GM10847 (cell line): Measurements from ENCODE around the gene FEN1.

Source experiments
- POLR2A ChIP-seq: IDR thresholded peaks from 2 replicates; pipeline ENCODE4 v1.6.1; 2011; ENCODE audit not compliant: insufficient read length; ENCODE audit errors: extremely low read depth

Gene FEN1

DNA sequence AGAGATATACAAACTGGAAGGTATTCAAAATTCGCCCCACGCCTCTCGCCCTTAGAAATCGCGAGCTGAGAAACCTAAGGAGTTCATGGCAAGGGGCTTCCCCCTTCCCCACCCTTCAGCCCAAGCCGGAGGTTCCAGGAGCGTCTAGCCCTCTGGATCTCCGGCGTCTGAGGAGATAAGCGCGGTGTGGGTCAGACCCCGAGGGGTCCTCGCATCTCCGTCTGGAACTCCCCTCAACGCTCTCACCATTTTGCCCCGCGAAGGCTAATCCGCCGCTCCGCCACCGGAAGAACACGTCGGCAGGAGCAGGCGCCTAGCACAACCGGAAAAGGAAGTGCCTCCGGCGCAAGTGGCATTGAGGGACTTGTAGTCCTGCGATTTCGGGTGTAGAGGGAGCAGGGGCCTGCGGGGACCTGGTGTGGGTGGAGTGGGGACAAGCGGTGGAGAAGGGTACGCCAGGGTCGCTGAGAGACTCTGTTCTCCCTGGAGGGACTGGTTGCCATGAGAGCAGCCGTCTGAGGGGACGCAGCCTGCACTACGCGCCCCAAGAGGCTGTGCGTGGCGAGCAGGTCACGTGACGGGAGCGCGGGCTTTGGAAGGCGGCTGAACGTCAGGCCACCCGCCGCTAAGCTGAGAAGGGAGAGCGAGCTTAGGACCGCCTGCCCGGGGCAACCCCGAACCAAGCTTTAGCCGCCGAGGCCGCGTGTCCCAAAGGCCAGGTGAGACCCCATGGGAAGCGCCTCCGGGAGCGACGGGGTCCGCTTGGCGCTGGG is at the start of gene FEN1, which contains the start of gene TMEM258:
TSS of gene FEN1 (plus strand) at position 602 of the 773 bp plus-strand sequence. CDS start 2,451 bp downstream, outside the sequence.
TSS of gene TMEM258 (minus strand) at position 290 of the 773 bp plus-strand sequence. CDS start at position 249, 41 bp downstream.
- peak; percentile 78 for TF ChIP-seq POLR2A

- no peak for TF ChIP-seq POLR2A
Measured at GRCh38 chr11:61743486-61744095, 49.1 kb upstream of the FEN1 start.

DNA sequence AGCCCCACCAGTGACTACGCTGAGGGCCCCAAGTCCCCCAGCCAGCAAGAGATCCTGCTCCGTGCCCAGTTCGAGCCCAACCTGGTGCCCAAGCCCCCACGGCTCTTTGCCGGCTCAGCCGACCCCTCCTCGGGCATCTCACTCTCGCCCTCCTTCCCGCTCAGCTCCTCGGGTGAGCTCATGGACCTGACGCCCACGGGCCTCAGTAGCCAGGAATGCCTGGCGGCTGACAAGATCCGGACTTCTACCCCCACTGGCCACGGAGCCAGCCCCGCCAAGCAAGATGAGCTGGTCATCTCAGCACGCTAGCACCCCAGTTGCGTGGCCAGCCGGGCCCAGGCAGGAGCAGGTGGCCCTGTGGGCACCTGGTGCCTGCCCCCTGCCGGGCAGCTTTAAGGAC is 48.5 kb upstream of the FEN1 start:
- TF ChIP-seq POLR2A, result no peak

- no peak for TF ChIP-seq POLR2A
Measured at GRCh38 chr11:61744609-61745156, 48.0 kb upstream of the FEN1 start.

- TF ChIP-seq POLR2A, result no peak
Measured at GRCh38 chr11:61745781-61746441, 46.8 kb upstream of the FEN1 start.

DNA sequence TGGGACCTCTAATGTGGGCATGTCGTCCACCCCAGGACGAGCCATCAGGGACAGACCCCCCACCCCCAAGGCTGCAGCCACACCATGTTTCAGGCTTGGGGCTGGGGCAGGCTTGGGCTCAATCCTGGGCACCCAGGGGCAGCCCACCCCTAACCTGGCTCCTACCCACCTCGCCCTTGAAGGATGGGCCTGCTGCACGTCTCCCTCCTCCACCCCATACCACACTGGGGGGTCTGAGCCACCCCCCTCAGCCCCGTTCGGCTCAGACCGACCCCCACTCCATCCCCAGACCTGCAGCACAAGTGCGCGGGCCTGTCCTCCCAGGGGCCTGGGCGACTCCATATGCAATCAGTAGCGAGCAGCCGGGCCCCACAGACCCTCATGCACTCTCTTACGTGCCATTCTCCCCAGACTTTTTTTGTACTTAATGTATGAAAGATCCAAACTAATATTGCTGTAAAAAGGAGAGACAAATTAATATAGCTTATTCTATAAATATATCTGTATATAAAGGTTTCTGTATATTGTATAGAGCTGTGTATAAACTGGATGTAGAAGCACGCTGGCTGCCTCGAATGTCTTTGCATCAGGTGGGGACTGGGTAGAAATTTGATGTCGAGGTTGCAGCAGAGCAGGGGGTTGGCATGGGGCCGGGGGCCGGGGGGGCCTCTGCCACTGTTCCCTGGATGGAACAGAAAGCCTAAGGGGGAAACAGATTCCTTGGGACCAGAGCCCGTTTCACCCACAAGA is 46.1 kb upstream of the FEN1 start:
- no peak for TF ChIP-seq POLR2A

DNA sequence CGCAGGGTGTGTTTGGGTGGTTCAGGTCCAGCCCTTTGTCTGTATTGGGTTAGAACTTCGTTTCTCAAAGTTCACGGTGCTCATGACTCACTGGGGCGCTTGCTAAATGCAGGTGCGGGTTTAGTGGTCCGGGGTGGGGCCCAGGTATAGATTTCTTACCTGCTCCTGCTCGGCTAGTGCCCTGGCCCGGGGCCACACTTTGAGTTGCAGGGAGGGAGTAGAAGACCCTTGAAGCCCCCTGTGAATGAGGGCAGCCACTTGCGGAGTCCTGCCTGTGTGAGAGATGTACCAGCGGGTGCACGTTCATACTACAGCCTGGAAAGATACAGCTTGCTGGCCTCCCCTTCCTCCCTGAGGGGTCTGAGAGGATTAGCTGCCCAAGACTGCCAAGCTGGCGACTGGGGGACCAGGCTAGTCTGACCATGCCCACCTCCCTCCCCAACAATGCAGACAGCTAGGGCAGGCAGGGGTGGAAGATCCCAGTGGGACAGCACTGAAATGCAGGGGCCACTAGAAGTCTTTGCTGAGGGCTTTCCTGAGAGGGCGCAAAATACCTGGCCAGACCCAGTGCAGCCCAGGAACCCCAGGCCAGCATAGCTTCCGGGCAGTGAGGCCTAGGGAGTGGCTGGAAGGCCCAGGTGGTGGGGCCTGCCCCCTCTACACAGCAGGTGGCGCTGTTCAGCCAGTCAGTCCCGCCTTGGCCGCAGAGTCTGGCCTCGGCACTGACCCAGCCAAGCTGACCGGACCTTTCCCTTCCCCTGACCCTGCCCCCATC is 45.3 kb upstream of the FEN1 start:
- TF ChIP-seq POLR2A, result no peak

DNA sequence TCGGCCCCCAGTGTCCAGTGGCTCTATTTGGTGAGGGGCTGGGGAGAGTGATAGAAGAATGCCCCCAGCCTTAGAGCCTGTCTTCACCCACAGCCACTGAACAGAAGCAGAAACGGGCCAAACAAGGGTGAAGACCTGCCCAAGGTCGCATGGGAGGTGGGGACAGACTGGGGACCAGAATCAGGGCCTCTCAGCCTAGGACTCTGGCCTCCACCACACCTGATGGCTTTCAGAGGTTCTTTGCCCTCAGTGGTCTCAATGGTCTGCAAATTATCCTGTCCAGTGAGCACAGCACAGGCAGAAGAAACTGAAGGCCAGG is 44.8 kb upstream of the FEN1 start:
- no peak for TF ChIP-seq POLR2A

DNA sequence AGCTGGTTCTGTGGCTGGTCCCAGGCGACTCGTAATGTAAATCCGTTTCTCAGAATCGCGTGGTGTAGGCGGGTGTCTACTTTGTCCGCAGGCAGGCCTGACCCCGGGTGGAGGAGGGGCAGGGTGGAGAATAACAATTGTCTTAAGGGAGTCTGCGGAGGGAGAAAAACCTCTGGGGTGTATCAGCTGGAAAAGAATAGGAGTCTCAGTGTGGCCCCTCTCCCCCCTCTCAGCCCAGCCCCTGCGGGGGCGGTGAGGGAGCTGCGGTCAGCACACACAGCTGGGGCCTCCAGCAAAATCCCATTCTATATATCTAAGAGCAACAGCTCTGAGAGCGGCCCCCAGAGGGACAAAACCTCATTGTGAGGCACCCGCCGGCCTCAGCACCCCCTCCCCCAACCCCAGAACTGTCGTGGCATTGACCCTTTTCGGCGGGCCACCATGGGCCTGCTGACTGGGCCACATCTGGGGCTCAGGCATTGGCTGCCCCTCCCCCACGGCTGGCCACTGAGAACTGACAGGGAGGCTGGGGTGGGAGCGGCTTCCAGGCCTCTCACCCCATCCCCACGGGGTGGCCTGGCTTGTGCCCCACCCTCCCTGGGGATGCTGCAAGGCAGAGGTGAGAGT is 43.0 kb upstream of the FEN1 start:
- TF ChIP-seq POLR2A, result no peak

- no peak for TF ChIP-seq POLR2A
Measured at GRCh38 chr11:61750631-61751273, 42.0 kb upstream of the FEN1 start.

GRCh38 chr11:61751384-61751783 is 41.3 kb upstream of the FEN1 start:
- no peak for TF ChIP-seq POLR2A

DNA sequence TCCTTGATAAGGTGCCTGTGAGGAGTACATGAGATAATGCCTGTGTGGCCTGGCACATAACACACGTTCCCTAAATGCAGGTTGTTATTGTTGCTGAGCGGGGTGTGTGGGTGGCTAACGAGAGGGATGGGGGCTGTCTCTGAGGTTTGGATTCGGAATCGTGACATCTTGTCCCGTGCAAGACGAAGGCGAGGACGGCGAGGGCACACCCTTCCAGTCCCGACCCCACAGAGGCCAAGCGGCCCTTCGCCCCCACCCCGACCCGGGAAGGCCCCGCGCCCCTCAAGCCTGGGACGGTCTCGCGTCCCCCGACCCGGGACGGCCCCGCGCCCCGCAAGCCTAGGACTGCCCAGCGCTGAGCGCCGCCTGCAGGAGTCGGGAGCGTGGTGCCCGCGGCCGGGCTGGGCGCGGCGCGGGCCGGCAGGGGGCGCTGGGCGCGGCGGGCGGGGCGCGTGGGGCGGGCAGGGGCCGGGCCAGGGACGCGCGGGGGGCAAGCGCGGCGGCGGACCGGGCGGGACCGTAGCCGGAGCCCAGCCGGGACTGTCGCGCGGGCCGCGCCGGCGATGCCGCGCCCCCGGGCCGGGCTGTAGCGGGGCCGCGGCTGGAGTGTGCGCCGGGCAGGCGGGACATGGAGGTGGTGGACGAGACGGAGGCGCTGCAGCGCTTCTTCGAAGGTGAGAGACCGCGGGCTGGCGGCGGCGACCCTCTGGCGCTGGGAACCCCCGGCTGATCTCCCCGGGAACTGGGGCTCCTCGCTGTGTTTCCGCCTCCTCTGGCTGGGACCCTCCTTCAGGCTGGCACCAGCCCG is 40.4 kb upstream of the FEN1 start, which contains the start of gene MYRF:
TSS of gene MYRF (plus strand) at position 520 of the 808 bp plus-strand sequence. CDS start at position 629, 109 bp downstream.
- TF ChIP-seq POLR2A, result no peak

DNA sequence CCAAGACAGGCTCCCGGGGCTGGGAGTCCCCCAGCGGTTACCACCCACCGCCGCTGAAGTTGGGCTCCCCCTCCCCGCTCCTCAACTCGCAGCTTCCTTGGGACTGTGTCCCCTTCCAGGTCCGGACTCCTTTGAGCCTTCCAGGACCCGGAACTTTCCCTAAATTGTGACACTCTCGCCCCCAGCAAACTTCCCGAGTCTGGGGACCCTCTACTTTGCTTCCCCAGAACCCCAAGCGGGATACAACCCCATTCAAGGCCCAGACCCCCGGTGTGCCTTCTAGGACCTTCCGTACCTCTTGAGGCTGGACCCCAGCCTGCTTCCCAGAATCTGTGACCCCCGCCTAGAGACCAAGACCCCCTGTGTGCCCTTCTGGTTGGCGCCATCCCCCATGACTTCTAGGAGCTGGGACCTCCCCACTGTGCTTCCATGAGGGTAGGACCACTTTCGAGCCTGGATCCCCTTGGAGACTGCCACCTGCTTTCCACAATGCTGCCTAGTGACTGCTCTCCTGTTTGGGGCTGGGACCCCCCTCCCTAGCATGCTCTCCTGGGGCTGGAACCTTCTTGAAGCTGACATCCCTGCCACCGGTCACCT is 39.7 kb upstream of the FEN1 start:
- TF ChIP-seq POLR2A, result no peak

DNA sequence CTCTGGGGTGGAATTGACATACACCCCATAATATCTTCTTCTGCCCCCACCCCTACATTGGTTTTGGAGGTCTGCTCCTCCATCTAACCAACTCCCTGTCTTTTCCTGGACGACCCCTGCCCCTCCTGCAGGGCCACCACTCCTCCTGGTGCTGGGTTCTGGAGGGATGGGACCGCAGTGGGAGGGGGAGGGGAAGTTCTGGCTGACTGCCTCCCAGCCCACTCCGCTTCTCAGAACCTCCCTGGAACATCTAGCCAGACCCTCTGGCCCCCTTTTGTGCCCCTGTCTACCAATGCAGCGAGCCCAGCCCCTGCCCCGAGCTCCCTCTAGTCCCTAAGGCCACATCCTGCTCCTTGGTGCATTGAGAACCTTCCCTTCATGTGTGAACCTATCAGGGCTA is 39.0 kb upstream of the FEN1 start:
- no peak for TF ChIP-seq POLR2A
